CD4-positive, alpha-beta T cell (primary cell): ENCODE data around the gene LCE6A. TPM values are rescaled to one million over a fixed set of nuclear protein-coding genes. Genes with fewer than 3 reads are reported as not detected.

Experiments
- ATAC-seq: fragments of 200-7000 bp; cut with Tn5 transposase; one replicate; pipeline ENCODE4 v1.10.0; 2022; ENCODE audit warnings: mild to moderate bottlenecking; ENCODE audit not compliant: poor library complexity
- CTCF ChIA-PET: fragments of 350-600 bp; sonication (Branson Sonifier 250); formaldehyde crosslinking; loops from one replicate; lab custom pipeline; 2021; ENCODE audit warnings: antibody characterized with exemption, inconsistent platforms; lab: Charles Lee
- POLR2A ChIA-PET: fragments of 350-600 bp; sonication (Branson Sonifier 250); formaldehyde crosslinking; loops from one replicate; lab custom pipeline; 2021; ENCODE audit warnings: antibody characterized with exemption, inconsistent platforms; lab: Charles Lee
- DNase-seq, 14 experiments: peaks; one replicate each; pipeline ENCODE4 v3.0.0-alpha.2; 2013 to 2020; ENCODE audit warnings: mixed read lengths in 2 of 14
- H3K27ac ChIP-seq, 2 donors: one replicate each; pipeline versions ENCODE4 v1.5.1 to v1.7.0; 2013; ENCODE audit warnings: low read length in 2 of 2, low read depth in 1 of 2, mild to moderate bottlenecking in 1 of 2
- H3K27me3 ChIP-seq, 2 experiments: 1 replicate in 1 of 2; 2 replicates in 1 of 2; pipeline versions ENCODE4 v1.6.1 to v1.7.0; 2013; ENCODE audit warnings: low read length in 2 of 2, control low read depth in 1 of 2, mild to moderate bottlenecking in 1 of 2, moderate library complexity in 1 of 2; ENCODE audit not compliant: insufficient read depth in 2 of 2, control insufficient read depth in 1 of 2
- H3K36me3 ChIP-seq: one replicate; pipeline ENCODE4 v1.6.1; 2013; ENCODE audit warnings: low read length, control low read depth; ENCODE audit not compliant: insufficient read depth
- H3K4me1 ChIP-seq: one replicate; pipeline ENCODE4 v1.6.1; 2013; ENCODE audit warnings: low read length, control low read depth; ENCODE audit not compliant: insufficient read depth
- H3K4me3 ChIP-seq: one replicate; pipeline ENCODE4 v1.5.1; 2013; ENCODE audit warnings: mild to moderate bottlenecking, low read length, moderate library complexity
- H3K9me3 ChIP-seq, 2 experiments: 1 replicate in 1 of 2; 2 replicates in 1 of 2; pipeline versions ENCODE4 v1.6.1 to v1.7.0; 2013; ENCODE audit warnings: low read length in 2 of 2, mild to moderate bottlenecking in 2 of 2, control low read depth in 1 of 2, moderate library complexity in 1 of 2; ENCODE audit not compliant: control insufficient read depth in 1 of 2, insufficient read depth in 1 of 2
- H3K27ac Mint-ChIP-seq: one replicate; pipeline ENCODE4 v1.8.0; 2020; ENCODE audit warnings: mixed read lengths
- H3K27me3 Mint-ChIP-seq: one replicate; pipeline ENCODE4 v1.8.0; 2021; ENCODE audit warnings: mixed read lengths
- H3K36me3 Mint-ChIP-seq: one replicate; pipeline ENCODE4 v1.8.0; 2021; ENCODE audit warnings: low read depth, mixed read lengths
- H3K4me1 Mint-ChIP-seq: one replicate; pipeline ENCODE4 v1.8.0; 2021; ENCODE audit warnings: low read depth, mixed read lengths
- H3K4me3 Mint-ChIP-seq: one replicate; pipeline ENCODE4 v1.8.0; 2020; ENCODE audit warnings: mild to moderate bottlenecking, mixed read lengths
- H3K9me3 Mint-ChIP-seq: one replicate; pipeline ENCODE4 v1.8.0; 2020; ENCODE audit warnings: mixed read lengths
- intact Hi-C, 2 experiments: fragments of 100-400 bp; cut with DNase I in 1 of 2; cut with micrococcal nuclease in 1 of 2; formaldehyde crosslinking; loops; one replicate each; pipeline versions ENCODE4 v1.15.1 to v1.9.0; 2023 to 2025; cut with DNase I, micrococcal nuclease
- total RNA-seq, 174 experiments: library from RNA in 2 of 174; stranded (reverse) in 2 of 174; gene quantifications; one replicate each; pipeline ENCODE4 v1.2.3 and lab custom pipeline; 2021 to 2026
- TF ChIP-seq, protein P1 (sequence below): fragments of 200-600 bp; IDR thresholded peaks from one replicate; pipeline ENCODE4 v1.8.0; 2022; ENCODE audit warnings: antibody characterized with exemption, mild to moderate bottlenecking

Gene LCE6A
- total RNA-seq, 2 experiments from 2014 or later, result not detected

DNA sequence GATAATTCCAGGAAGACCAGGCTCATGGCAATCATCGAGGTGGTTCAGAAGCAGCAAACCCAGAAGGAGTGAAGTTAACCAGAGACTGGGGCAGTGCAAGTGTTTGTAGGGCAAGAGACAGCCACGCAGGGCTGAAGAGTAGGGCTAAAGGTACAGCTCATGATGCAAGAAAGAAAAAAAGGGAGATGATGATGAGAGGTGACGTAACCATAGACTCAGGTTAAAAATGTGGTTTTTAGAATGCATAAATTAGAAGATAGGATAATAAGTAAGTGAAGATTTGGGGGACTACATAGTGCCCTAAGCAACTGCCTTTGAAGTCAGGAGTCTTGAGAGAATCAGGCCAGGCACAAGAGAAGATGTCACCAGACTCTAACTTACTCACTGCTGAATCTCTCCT is 17.5 kb downstream of the LCE6A start:
- Mint-ChIP-seq H3K27me3 (peaks cover 39% of the 10 kb centered on the region), H3K4me3 (no peak overlapping the region), H3K36me3 (no peaks in the 10 kb centered on the region), H3K4me1 (no peaks in the 10 kb centered on the region), H3K9me3 (no peaks in the 10 kb centered on the region), H3K27ac (no peak overlapping the region)
- no peak for DNase-seq
- POLR2A ChIA-PET, result no interaction called here
- no peaks in the 10 kb centered on the region for H3K36me3 ChIP-seq
- no peaks in the 10 kb centered on the region for H3K9me3 ChIP-seq
- H3K4me3 ChIP-seq, result no peak overlapping the region
- CTCF ChIA-PET, result no interaction called here
- no peak overlapping the region for H3K27ac ChIP-seq
- intact Hi-C loops, result no loop called here
- H3K27me3 ChIP-seq, result peaks cover 8 to 9% of the 10 kb centered on the region in 2 experiments
- TF ChIP-seq, protein P1, sequence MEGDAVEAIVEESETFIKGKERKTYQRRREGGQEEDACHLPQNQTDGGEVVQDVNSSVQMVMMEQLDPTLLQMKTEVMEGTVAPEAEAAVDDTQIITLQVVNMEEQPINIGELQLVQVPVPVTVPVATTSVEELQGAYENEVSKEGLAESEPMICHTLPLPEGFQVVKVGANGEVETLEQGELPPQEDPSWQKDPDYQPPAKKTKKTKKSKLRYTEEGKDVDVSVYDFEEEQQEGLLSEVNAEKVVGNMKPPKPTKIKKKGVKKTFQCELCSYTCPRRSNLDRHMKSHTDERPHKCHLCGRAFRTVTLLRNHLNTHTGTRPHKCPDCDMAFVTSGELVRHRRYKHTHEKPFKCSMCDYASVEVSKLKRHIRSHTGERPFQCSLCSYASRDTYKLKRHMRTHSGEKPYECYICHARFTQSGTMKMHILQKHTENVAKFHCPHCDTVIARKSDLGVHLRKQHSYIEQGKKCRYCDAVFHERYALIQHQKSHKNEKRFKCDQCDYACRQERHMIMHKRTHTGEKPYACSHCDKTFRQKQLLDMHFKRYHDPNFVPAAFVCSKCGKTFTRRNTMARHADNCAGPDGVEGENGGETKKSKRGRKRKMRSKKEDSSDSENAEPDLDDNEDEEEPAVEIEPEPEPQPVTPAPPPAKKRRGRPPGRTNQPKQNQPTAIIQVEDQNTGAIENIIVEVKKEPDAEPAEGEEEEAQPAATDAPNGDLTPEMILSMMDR, result no peak
- no peaks in the 10 kb centered on the region for H3K4me1 ChIP-seq
- ATAC-seq, result no peak

DNA sequence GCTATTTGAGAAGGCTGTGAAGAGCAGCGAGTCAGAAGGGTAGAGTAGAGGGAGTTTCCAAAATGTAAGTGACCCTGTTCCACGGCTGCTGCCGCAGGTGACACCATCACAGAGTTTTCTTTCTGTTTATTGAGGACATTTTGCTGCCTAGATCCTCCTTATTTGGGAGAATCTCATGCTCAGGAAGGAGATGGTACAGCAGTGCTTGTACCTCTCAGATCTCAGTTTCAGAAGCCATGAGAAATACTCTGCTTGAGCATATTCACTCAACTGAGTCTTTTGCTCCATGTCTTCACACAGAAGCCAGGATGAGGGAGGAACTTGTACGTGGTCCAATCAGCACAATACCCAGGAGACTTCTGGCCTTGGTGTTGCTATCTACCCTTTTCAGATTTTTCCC is 18.7 kb downstream of the LCE6A start:
- TF ChIP-seq, protein P1, result no peak
- peaks cover 33% of the 10 kb centered on the region for H3K27me3 Mint-ChIP-seq
- no peak for DNase-seq

DNA sequence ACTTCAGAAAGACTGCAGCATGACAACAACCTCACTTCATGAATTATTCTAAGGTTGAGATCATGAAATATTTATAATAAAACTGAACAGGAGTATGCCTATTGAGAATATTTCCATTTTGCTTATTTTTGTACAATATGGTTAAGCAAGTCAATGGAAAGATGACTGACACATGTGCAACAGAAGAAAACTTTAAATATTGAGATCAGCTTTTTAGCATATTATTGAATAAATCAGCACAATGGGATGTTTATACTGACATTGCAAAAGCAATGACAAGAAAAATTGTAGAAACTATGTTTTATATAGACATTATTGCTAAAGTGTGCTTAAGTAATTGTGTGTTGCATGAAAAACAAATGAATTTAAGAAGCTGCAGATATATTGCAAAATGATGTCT is 21.8 kb downstream of the LCE6A start:
- Histone ChIP-seq H3K27ac (no peak overlapping the region), H3K36me3 (no peaks in the 10 kb centered on the region), H3K9me3 (no peaks in the 10 kb centered on the region), H3K4me1 (no peaks in the 10 kb centered on the region), H3K27me3 (peaks cover 9 to 16% of the 10 kb centered on the region in 2 experiments), H3K4me3 (no peak overlapping the region)
- no peaks in the 10 kb centered on the region for H3K4me1 Mint-ChIP-seq
- ChIA-PET CTCF (no interaction called here), POLR2A (no interaction called here)
- TF ChIP-seq, protein P1, result no peak
- intact Hi-C loops, result no loop called here
- DNase-seq (no peak), ATAC-seq (no peak)
- H3K4me3 Mint-ChIP-seq, result no peak overlapping the region
- peaks cover 22% of the 10 kb centered on the region for H3K27me3 Mint-ChIP-seq
- H3K36me3 Mint-ChIP-seq, result no peaks in the 10 kb centered on the region
- H3K27ac Mint-ChIP-seq, result no peak overlapping the region
- H3K9me3 Mint-ChIP-seq, result no peaks in the 10 kb centered on the region

More for the DNA sequence above, 18.7 kb downstream of the LCE6A start:
- H3K4me3 ChIP-seq, result no peak overlapping the region
- Mint-ChIP-seq H3K27ac (no peak overlapping the region), H3K4me1 (no peaks in the 10 kb centered on the region), H3K36me3 (no peaks in the 10 kb centered on the region), H3K4me3 (no peak overlapping the region), H3K9me3 (no peaks in the 10 kb centered on the region)
- no peak for ATAC-seq
- intact Hi-C loops, result no loop called here
- no peaks in the 10 kb centered on the region for H3K9me3 ChIP-seq
- ChIA-PET CTCF (no interaction called here), POLR2A (no interaction called here)
- peaks cover 8 to 18% of the 10 kb centered on the region in 2 experiments for H3K27me3 ChIP-seq
- H3K27ac ChIP-seq, result no peak overlapping the region
- H3K36me3 ChIP-seq, result no peaks in the 10 kb centered on the region
- no peaks in the 10 kb centered on the region for H3K4me1 ChIP-seq
